Suprapubic skin (tissue), 3 donors: Measurements from ENCODE around the gene MARCHF2.

Experiments used
- CTCF ChIP-seq, 2 donors: fragments of 200-600 bp in 1 of 2; fragments of 450-650 bp in 1 of 2; sonication (generic) in 1 of 2; IDR thresholded peaks; one replicate each; pipeline ENCODE4 v1.5.1; 2016 to 2019; ENCODE audit warnings: antibody characterized with exemption in 2 of 2, mild to moderate bottlenecking in 1 of 2, moderate library complexity in 1 of 2
- EP300 ChIP-seq: sonication (generic); formaldehyde crosslinking; IDR thresholded peaks from one replicate; pipeline ENCODE4 v1.6.1; 2017; ENCODE audit warnings: antibody characterized with exemption
- POLR2A ChIP-seq, 2 donors: fragments of 450-650 bp; IDR thresholded peaks; one replicate each; pipeline ENCODE4 v1.6.1; 2017; ENCODE audit warnings: antibody characterized with exemption in 2 of 2, mild to moderate bottlenecking in 2 of 2, moderate library complexity in 2 of 2

GRCh38 chr19:8399681-8400188 is 13.4 kb upstream of the MARCHF2 start:
- TF ChIP-seq CTCF (IDR thresholded peaks at IDR 0.05) (no peak), POLR2A (IDR thresholded peaks at IDR 0.05) (no peak), EP300 (no peak)
